ENCODE measurements around the gene NEURL1B. TPM values are rescaled to one million over a fixed set of nuclear protein-coding genes. Genes with fewer than 3 reads are reported as not detected.
"Not testable (repeated sequence)": the region's sequence is repeated elsewhere in the genome, so short reads cannot be mapped to it uniquely, and the experiment has no call there.

Gene NEURL1B
- total RNA-seq, 2 experiments from 2014 or later: 0.08 to 0.16 TPM

GRCh38 chr5:172600571-172600970, 40.5 kb upstream of the NEURL1B start:
- ATAC-seq (ENCODE audit: poor library complexity) (no peak), DNase-seq (peak in 1 of 14 experiments; percentile 7)
- Mint-ChIP-seq H3K36me3 (ENCODE audit: low read depth) (no peaks in the 10 kb centered on the region), H3K27me3 (peaks cover 5% of the 10 kb centered on the region), H3K4me3 (no peak overlapping the region), H3K27ac (no peak overlapping the region), H3K4me1 (ENCODE audit: low read depth) (no peaks in the 10 kb centered on the region), H3K9me3 (no peaks in the 10 kb centered on the region)
- no peak for TF ChIP-seq CTCF (IDR thresholded peaks at IDR 0.05)
- H3K4me1 ChIP-seq (ENCODE audit: insufficient read depth, low read length): no peaks in the 10 kb centered on the region
- no peaks in the 10 kb centered on the region for H3K9me3 ChIP-seq (ENCODE audit: control insufficient read depth in 1 of 2, insufficient read depth in 1 of 2, low read length in 2 of 2)
- intact Hi-C loops (cut with DNase I, micrococcal nuclease): no loop called here
- POLR2A ChIA-PET: no interaction called here
- H3K36me3 ChIP-seq (ENCODE audit: insufficient read depth, low read length): no peaks in the 10 kb centered on the region
- no peak overlapping the region for H3K27ac ChIP-seq (ENCODE audit: low read depth in 1 of 2, low read length in 2 of 2)
- H3K4me3 ChIP-seq (ENCODE audit: low read length): no peak overlapping the region
- no peaks in the 10 kb centered on the region for H3K27me3 ChIP-seq (ENCODE audit: control insufficient read depth in 1 of 2, insufficient read depth in 2 of 2, low read length in 2 of 2)
- CTCF ChIA-PET: no interaction called here

- ATAC-seq (ENCODE audit: poor library complexity); H3K4me1 Mint-ChIP-seq (ENCODE audit: low read depth); POLR2A ChIA-PET; H3K4me3 Mint-ChIP-seq; intact Hi-C loops (cut with DNase I, micrococcal nuclease); DNase-seq; H3K27ac Mint-ChIP-seq; H3K4me1 ChIP-seq (ENCODE audit: insufficient read depth, low read length); H3K36me3 Mint-ChIP-seq (ENCODE audit: low read depth); H3K4me3 ChIP-seq (ENCODE audit: low read length); H3K27me3 ChIP-seq (ENCODE audit: control insufficient read depth in 1 of 2, insufficient read depth in 2 of 2, low read length in 2 of 2); H3K9me3 Mint-ChIP-seq; H3K27me3 Mint-ChIP-seq; H3K9me3 ChIP-seq (ENCODE audit: control insufficient read depth in 1 of 2, insufficient read depth in 1 of 2, low read length in 2 of 2); H3K27ac ChIP-seq (ENCODE audit: low read depth in 1 of 2, low read length in 2 of 2); H3K36me3 ChIP-seq (ENCODE audit: insufficient read depth, low read length); CTCF ChIA-PET: not testable (repeated sequence)
Observed at GRCh38 chr5:172601576-172601975, 39.5 kb upstream of the NEURL1B start.

- CTCF ChIA-PET: no interaction called here
- Mint-ChIP-seq H3K27me3 (peaks cover 5% of the 10 kb centered on the region), H3K36me3 (ENCODE audit: low read depth) (no peaks in the 10 kb centered on the region), H3K27ac (no peak overlapping the region), H3K4me3 (no peak overlapping the region), H3K9me3 (no peaks in the 10 kb centered on the region), H3K4me1 (ENCODE audit: low read depth) (no peaks in the 10 kb centered on the region)
- POLR2A ChIA-PET: no interaction called here
- Histone ChIP-seq H3K27ac (ENCODE audit: low read depth in 1 of 2, low read length in 2 of 2) (no peak overlapping the region), H3K27me3 (ENCODE audit: control insufficient read depth in 1 of 2, insufficient read depth in 2 of 2, low read length in 2 of 2) (peaks cover 0 to 8% of the 10 kb centered on the region in 2 experiments), H3K36me3 (ENCODE audit: insufficient read depth, low read length) (no peaks in the 10 kb centered on the region), H3K4me1 (ENCODE audit: insufficient read depth, low read length) (no peaks in the 10 kb centered on the region), H3K4me3 (ENCODE audit: low read length) (no peak overlapping the region), H3K9me3 (ENCODE audit: control insufficient read depth in 1 of 2, insufficient read depth in 1 of 2, low read length in 2 of 2) (no peaks in the 10 kb centered on the region)
- no peak for ATAC-seq (ENCODE audit: poor library complexity)
- intact Hi-C loops (cut with DNase I, micrococcal nuclease): no loop called here
- TF ChIP-seq CTCF (IDR thresholded peaks at IDR 0.05): no peak
- peak in 1 of 14 experiments; percentile 15 for DNase-seq
Observed at GRCh38 chr5:172602783-172603231, 38.3 kb upstream of the NEURL1B start.

GRCh38 chr5:172603251-172603806, 37.7 kb upstream of the NEURL1B start:
- Mint-ChIP-seq H3K36me3 (ENCODE audit: low read depth) (no peaks in the 10 kb centered on the region), H3K4me3 (no peak overlapping the region), H3K27me3 (peaks cover 5% of the 10 kb centered on the region), H3K9me3 (no peaks in the 10 kb centered on the region), H3K27ac (no peak overlapping the region), H3K4me1 (ENCODE audit: low read depth) (no peaks in the 10 kb centered on the region)
- Histone ChIP-seq H3K4me3 (ENCODE audit: low read length) (no peak overlapping the region), H3K4me1 (ENCODE audit: insufficient read depth, low read length) (no peaks in the 10 kb centered on the region), H3K36me3 (ENCODE audit: insufficient read depth, low read length) (no peaks in the 10 kb centered on the region), H3K27me3 (ENCODE audit: control insufficient read depth in 1 of 2, insufficient read depth in 2 of 2, low read length in 2 of 2) (peaks cover 0 to 8% of the 10 kb centered on the region in 2 experiments), H3K9me3 (ENCODE audit: control insufficient read depth in 1 of 2, insufficient read depth in 1 of 2, low read length in 2 of 2) (no peaks in the 10 kb centered on the region), H3K27ac (ENCODE audit: low read depth in 1 of 2, low read length in 2 of 2) (no peak overlapping the region)
- ChIA-PET CTCF (no interaction called here), POLR2A (no interaction called here)
- ATAC-seq (ENCODE audit: poor library complexity) (no peak), DNase-seq (no peak)
- no peak for TF ChIP-seq CTCF (IDR thresholded peaks at IDR 0.05)
- intact Hi-C loops (cut with DNase I, micrococcal nuclease): no loop called here
